Bronchial epithelial cell (primary cell): ENCODE data around the gene CTSS. TPM values are rescaled to one million over a fixed set of nuclear protein-coding genes. Genes with fewer than 3 reads are reported as not detected.

Source experiments
- DNase-seq: peaks from one replicate; pipeline ENCODE4 v3.0.0-alpha.2; 2010; ENCODE audit warnings: low read depth
- FAIRE-seq: peaks from 2 replicates; lab custom pipeline; 2011; peaks lifted over from hg19 to GRCh38; lab: Jason Lieb, UNC
- H3K27me3 ChIP-seq: 2 replicates; pipeline ENCODE4 v1.5.1; 2011; ENCODE audit warnings: low read length; ENCODE audit not compliant: control insufficient read depth, insufficient read depth
- H3K36me3 ChIP-seq: 2 replicates; pipeline ENCODE4 v1.5.1; 2011; ENCODE audit warnings: low read length; ENCODE audit not compliant: control insufficient read depth, insufficient read depth
- H3K4me3 ChIP-seq: 2 replicates; pipeline ENCODE4 v1.5.1; 2011; ENCODE audit warnings: mild to moderate bottlenecking, low read depth, low read length, control low read depth
- CTCF ChIP-seq: IDR thresholded peaks from 2 replicates; pipeline ENCODE4 v1.5.1; 2011; ENCODE audit warnings: mild to moderate bottlenecking, moderate library complexity, low read length, control low read depth, inconsistent platforms; ENCODE audit not compliant: insufficient read depth, severe bottlenecking
- total RNA-seq: library from RNA; depleted of rRNA; stranded (reverse); fragments of >200 nt; gene quantifications from 2 replicates; pipeline ENCODE4 v1.2.1, GENCODE V29; 2014

CTSS gene
- total RNA-seq, 1 donor from 2014 or later: 0.53 TPM

- no peak for DNase-seq
- no peak for FAIRE-seq
- no peak for TF ChIP-seq CTCF
- Histone ChIP-seq H3K36me3 (peaks cover 1% of the 10 kb centered on the region), H3K27me3 (no peaks in the 10 kb centered on the region), H3K4me3 (no peak overlapping the region)
Measured at GRCh38 chr1:150683914-150684313, 81.7 kb downstream of the CTSS start.

Other genes with a start within 250 kb of the CTSS start
- 1.2 and 1.6 TPM in 2 replicates for gene ADAMTSL4, start 216.4 kb downstream of the CTSS start, total RNA-seq
- 247 and 280 TPM in 2 replicates for gene MCL1, start 186.2 kb downstream of the CTSS start, total RNA-seq
- gene ENSA, start 136.2 kb downstream of the CTSS start, total RNA-seq: 123 and 124 TPM in 2 replicates
- 10.8 and 13.1 TPM in 2 replicates for gene GOLPH3L, start 68.6 kb downstream of the CTSS start, total RNA-seq
- 1.8 and 4.1 TPM in 2 replicates for gene HORMAD1, start 44.9 kb downstream of the CTSS start, total RNA-seq
- gene CTSK, start 42.5 kb upstream of the CTSS start, total RNA-seq: 2.4 and 3.1 TPM in 2 replicates
- 15.8 and 22.0 TPM in 2 replicates for gene ARNT, start 110.8 kb upstream of the CTSS start, total RNA-seq
- gene CTXND2, start 121.4 kb upstream of the CTSS start, total RNA-seq: not detected in 2 replicates
- 24.0 and 24.7 TPM in 2 replicates for gene SETDB1, start 160.6 kb upstream of the CTSS start, total RNA-seq
- gene CERS2, start 209.1 kb upstream of the CTSS start, total RNA-seq: 55.2 and 82.9 TPM in 2 replicates
- gene ANXA9, start 216.5 kb upstream of the CTSS start, total RNA-seq: 0.26 and 0.90 TPM in 2 replicates
- 5.5 and 13.6 TPM in 2 replicates for gene MINDY1, start 241.1 kb upstream of the CTSS start, total RNA-seq
- gene PRUNE1, start 242.7 kb upstream of the CTSS start, total RNA-seq: 6.6 and 6.9 TPM in 2 replicates